LNCAP (cell line): ENCODE data around the gene CACNA1C.

Source experiments
- CTCF ChIP-seq: fragments of 450-650 bp; IDR thresholded peaks from 2 replicates; pipeline ENCODE4 v1.5.1; 2017; ENCODE audit warnings: mild to moderate bottlenecking

The CACNA1C gene

GRCh38 chr12:2341051-2341751 lies 288.4 kb downstream of the CACNA1C start:
- no peak for TF ChIP-seq CTCF

DNA sequence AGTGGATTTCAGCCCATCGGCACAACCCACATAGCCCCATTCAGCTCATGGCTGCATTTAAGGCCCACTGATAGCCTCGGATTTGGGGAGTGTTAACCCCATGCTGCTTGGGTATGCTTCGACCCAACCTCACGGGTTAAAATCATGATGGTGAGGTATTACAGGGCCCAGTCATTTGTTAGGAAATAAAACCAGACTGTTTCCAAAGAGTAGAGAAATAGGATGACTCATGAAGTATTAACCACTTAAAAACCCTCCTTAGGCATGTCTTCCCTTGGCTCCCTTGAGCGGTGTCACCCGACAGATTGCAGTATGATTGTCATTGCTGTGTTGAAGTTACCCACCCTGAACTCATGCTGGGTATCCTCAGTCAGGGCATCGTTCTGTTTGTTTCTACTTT lies 289.1 kb downstream of the CACNA1C start:
- no peak for TF ChIP-seq CTCF

GRCh38 chr12:2343681-2344080 lies 290.9 kb downstream of the CACNA1C start:
- no peak for TF ChIP-seq CTCF

- no peak for TF ChIP-seq CTCF
Measured at GRCh38 chr12:2344476-2344875, 291.7 kb downstream of the CACNA1C start.

GRCh38 chr12:2344885-2345284 lies 292.1 kb downstream of the CACNA1C start:
- no peak for TF ChIP-seq CTCF

- no peak for TF ChIP-seq CTCF
Measured at GRCh38 chr12:2345902-2346301, 293.1 kb downstream of the CACNA1C start.

DNA sequence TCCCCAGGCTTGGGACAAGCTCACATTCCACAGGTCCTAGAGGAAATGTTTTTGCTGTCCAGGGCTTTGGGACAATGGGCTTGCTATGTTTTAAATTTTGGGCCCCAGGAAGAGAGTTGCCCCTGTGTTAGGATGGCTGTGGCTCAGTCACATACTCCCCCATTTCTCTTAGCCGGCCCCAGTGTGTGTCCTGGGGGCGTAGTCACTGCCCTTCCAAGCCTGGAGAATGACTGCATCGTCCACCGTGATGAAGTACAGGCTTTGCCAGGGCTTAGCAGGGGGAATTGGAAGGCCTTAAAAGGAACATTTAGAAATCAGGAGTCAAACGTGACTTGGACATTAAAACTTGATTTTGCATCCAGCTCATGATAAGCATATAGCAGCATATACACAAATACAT lies 293.6 kb downstream of the CACNA1C start:
- TF ChIP-seq CTCF = no peak
